ENCODE measurements around the gene ASCL5. TPM values are rescaled to one million over a fixed set of nuclear protein-coding genes. Genes with fewer than 3 reads are reported as not detected.

The ASCL5 gene
- total RNA-seq, 1 experiment from 2014 or later = 0.15 TPM

DNA sequence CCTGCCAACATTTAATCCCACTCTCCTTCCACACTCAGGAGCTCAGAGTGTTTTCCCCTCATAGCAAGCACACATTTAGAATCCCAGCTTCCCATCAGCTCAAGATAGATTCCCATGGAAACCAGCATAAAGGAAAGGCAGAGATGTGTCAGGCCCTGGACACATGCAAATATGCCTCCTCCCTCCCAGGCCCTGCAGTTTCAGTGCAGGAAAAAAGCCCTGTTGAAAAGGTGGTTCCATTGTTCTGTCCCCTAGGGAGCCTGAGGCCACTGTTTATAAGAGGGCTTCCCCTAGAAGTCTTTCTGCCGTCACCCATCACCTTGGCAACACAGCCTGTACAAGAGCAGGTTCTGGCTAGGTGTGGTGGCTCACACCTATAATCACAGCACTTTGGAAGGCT, 18.4 kb downstream of the ASCL5 start:
- peak overlapping the region in 1 of 3 experiments; percentile 76; a peak in 1 of 7 replicates for H3K27ac Mint-ChIP-seq
- Histone ChIP-seq H2BK20ac (ENCODE audit: low read depth, low read length, poor library complexity, severe bottlenecking) (no peak overlapping the region), H3K4me1 (ENCODE audit: insufficient read depth, low read length) (no peaks in the 10 kb centered on the region; the same call in 1 of the 2 replicates), H3K79me1 (ENCODE audit: insufficient read depth, low read depth, low read length, poor library complexity, severe bottlenecking) (no peaks in the 10 kb centered on the region), H3K27ac (ENCODE audit: insufficient read length, low read depth, low read length) (no peak overlapping the region), H2AFZ (ENCODE audit: low read length) (no peak overlapping the region), H3T11ph (ENCODE audit: low read length) (no peak overlapping the region), H2BK15ac (ENCODE audit: low read depth, low read length) (no peak overlapping the region), H4K8ac (replicated peaks; ENCODE audit: insufficient read length, low read depth, low read length) (no peak overlapping the region), H3K56ac (ENCODE audit: insufficient read length, low read depth, low read length) (no peak overlapping the region), H3K14ac (ENCODE audit: insufficient read depth, low read length) (peak overlapping the region; percentile 56; the same call in 1 of the 2 replicates), H3K9me3 (ENCODE audit: control insufficient read depth, low read depth, low read length) (no peaks in the 10 kb centered on the region), H3K9ac (ENCODE audit: extremely low read depth, insufficient read length, low read length) (no peak overlapping the region), H3K4me2 (ENCODE audit: insufficient read depth, insufficient read length, low read length) (no peak overlapping the region), H2BK120ac (ENCODE audit: low read depth, low read length, poor library complexity, severe bottlenecking) (no peak overlapping the region), H3K23me2 (ENCODE audit: insufficient read length, low read depth, low read length, poor library complexity, severe bottlenecking) (peaks cover 2% of the 10 kb centered on the region), H2BK5ac (ENCODE audit: insufficient read length, low read length) (no peak overlapping the region), H3K18ac (ENCODE audit: insufficient read length, low read depth, low read length) (no peak overlapping the region), H3K23ac (ENCODE audit: insufficient read length, low read depth, low read length) (no peak overlapping the region), H3K27me3 (ENCODE audit: insufficient read depth, low read length) (no peaks in the 10 kb centered on the region; the same call in 1 of the 2 replicates), H4K5ac (ENCODE audit: insufficient read length, low read depth, low read length) (no peak overlapping the region), H3K4ac (ENCODE audit: low read depth, low read length) (no peak overlapping the region), H2AK5ac (ENCODE audit: insufficient read length, low read length) (no peak overlapping the region), H2BK12ac (ENCODE audit: insufficient read length, low read depth, low read length) (no peak overlapping the region), H3K79me2 (ENCODE audit: insufficient read depth, low read length) (no peaks in the 10 kb centered on the region), H4K91ac (ENCODE audit: insufficient read length, low read depth, low read length) (no peak overlapping the region), H4K20me1 (ENCODE audit: control insufficient read depth, insufficient read depth, insufficient read length) (no peaks in the 10 kb centered on the region)
- no peak for DNase-seq
- TF ChIP-seq, protein P1, sequence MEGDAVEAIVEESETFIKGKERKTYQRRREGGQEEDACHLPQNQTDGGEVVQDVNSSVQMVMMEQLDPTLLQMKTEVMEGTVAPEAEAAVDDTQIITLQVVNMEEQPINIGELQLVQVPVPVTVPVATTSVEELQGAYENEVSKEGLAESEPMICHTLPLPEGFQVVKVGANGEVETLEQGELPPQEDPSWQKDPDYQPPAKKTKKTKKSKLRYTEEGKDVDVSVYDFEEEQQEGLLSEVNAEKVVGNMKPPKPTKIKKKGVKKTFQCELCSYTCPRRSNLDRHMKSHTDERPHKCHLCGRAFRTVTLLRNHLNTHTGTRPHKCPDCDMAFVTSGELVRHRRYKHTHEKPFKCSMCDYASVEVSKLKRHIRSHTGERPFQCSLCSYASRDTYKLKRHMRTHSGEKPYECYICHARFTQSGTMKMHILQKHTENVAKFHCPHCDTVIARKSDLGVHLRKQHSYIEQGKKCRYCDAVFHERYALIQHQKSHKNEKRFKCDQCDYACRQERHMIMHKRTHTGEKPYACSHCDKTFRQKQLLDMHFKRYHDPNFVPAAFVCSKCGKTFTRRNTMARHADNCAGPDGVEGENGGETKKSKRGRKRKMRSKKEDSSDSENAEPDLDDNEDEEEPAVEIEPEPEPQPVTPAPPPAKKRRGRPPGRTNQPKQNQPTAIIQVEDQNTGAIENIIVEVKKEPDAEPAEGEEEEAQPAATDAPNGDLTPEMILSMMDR (conservative IDR thresholded peaks at IDR 0.05) = no peak
- H3K4me1 Mint-ChIP-seq = peaks cover 14 to 31% of the 10 kb centered on the region in 2 experiments
- no CpG with 5 or more reads among the region's 1 CpG for WGBS (ENCODE audit: extremely low coverage, insufficient read length, low lambda C conversion rate)
- no peaks in the 10 kb centered on the region for H3K36me3 Mint-ChIP-seq (ENCODE audit: insufficient read depth in 1 of 3, low read depth in 3 of 3)
- no peak overlapping the region; a peak in 1 of 5 replicates for H3K4me3 Mint-ChIP-seq
- H3K9me3 Mint-ChIP-seq = no peaks in the 10 kb centered on the region
- H3K27me3 Mint-ChIP-seq (ENCODE audit: low read depth) = peaks cover 20% of the 10 kb centered on the region
